Neural progenitor cell (in vitro differentiated cells): ENCODE data around the gene SNAPIN. TPM values are rescaled to one million over a fixed set of nuclear protein-coding genes. Genes with fewer than 3 reads are reported as not detected.

Experiments used
- DNase-seq: peaks from one replicate; pipeline ENCODE4 v3.0.0-alpha.2; 2016; ENCODE audit warnings: low spot score
- H2AFZ ChIP-seq: fragments of 200-600 bp; sonication (generic); replicated peaks from 2 replicates; pipeline ENCODE4 v1.6.1; 2016; ENCODE audit warnings: antibody characterized with exemption
- H3F3A ChIP-seq: fragments of 200-600 bp; sonication (generic); 2 replicates; pipeline ENCODE4 v1.6.1; 2016; ENCODE audit warnings: antibody characterized with exemption, low read depth
- H3K27ac ChIP-seq: fragments of 200-600 bp; sonication (generic); 2 replicates; pipeline ENCODE4 v1.5.1; 2016; ENCODE audit warnings: mild to moderate bottlenecking
- H3K27me3 ChIP-seq: fragments of 200-600 bp; sonication (generic); 2 replicates; pipeline ENCODE4 v1.6.1; 2016; ENCODE audit warnings: mild to moderate bottlenecking, moderate library complexity
- H3K36me3 ChIP-seq: fragments of 200-600 bp; sonication (generic); 2 replicates; pipeline ENCODE4 v1.5.1; 2016
- H3K4me1 ChIP-seq: fragments of 200-600 bp; sonication (generic); 2 replicates; pipeline ENCODE4 v1.6.1; 2016; ENCODE audit warnings: mixed run types
- H3K4me2 ChIP-seq: fragments of 200-600 bp; sonication (generic); 2 replicates; pipeline ENCODE4 v1.6.1; 2016
- H3K4me3 ChIP-seq: fragments of 200-600 bp; sonication (generic); 2 replicates; pipeline ENCODE4 v1.5.1; 2016
- H3K79me2 ChIP-seq: fragments of 200-600 bp; sonication (generic); 2 replicates; pipeline ENCODE4 v1.6.1; 2016; ENCODE audit warnings: low read depth
- H3K9ac ChIP-seq: fragments of 200-600 bp; sonication (generic); 2 replicates; pipeline ENCODE4 v1.6.1; 2016
- H3K9me3 ChIP-seq: fragments of 200-600 bp; sonication (generic); 2 replicates; pipeline ENCODE4 v1.5.1; 2016; ENCODE audit warnings: low read depth
- H4K20me1 ChIP-seq: fragments of 200-600 bp; sonication (generic); 2 replicates; pipeline ENCODE4 v1.6.1; 2016; ENCODE audit warnings: low read depth
- H3K27ac Mint-ChIP-seq: 3 replicates; pipeline ENCODE4 v1.8.0; 2021; ENCODE audit warnings: mixed read lengths
- H3K27me3 Mint-ChIP-seq: 2 replicates; pipeline ENCODE4 v1.8.0; 2022; ENCODE audit warnings: low read depth, mild to moderate bottlenecking, inconsistent platforms, moderate library complexity, mixed read lengths; ENCODE audit not compliant: insufficient read depth
- H3K36me3 Mint-ChIP-seq: 3 replicates; pipeline ENCODE4 v1.8.0; 2021; ENCODE audit warnings: mixed read lengths
- H3K4me1 Mint-ChIP-seq: 3 replicates; pipeline ENCODE4 v1.8.0; 2021; ENCODE audit warnings: mixed read lengths
- H3K4me3 Mint-ChIP-seq: 3 replicates; pipeline ENCODE4 v1.8.0; 2021; ENCODE audit warnings: mild to moderate bottlenecking, moderate library complexity, mixed read lengths
- H3K9me3 Mint-ChIP-seq: 3 replicates; pipeline ENCODE4 v1.8.0; 2020; ENCODE audit warnings: mixed read lengths
- CTCF ChIP-seq: fragments of 200-600 bp; sonication (generic); IDR thresholded peaks from 2 replicates; pipeline ENCODE4 v1.5.1; 2017; ENCODE audit warnings: antibody characterized with exemption, mild to moderate bottlenecking
- EZH2 ChIP-seq: fragments of 200-600 bp; sonication (generic); IDR thresholded peaks from 2 replicates; pipeline ENCODE4 v1.6.1; 2017; ENCODE audit warnings: antibody characterized with exemption, mild to moderate bottlenecking, moderate library complexity
- EZH2phosphoT487 ChIP-seq: fragments of 200-600 bp; sonication (generic); IDR thresholded peaks from 2 replicates; pipeline ENCODE4 v1.6.1; 2017; ENCODE audit warnings: antibody characterized with exemption
- microRNA-seq: library from miRNA; unstranded; fragments of <30 nt; microRNA quantifications from one replicate; pipeline ENCODE4, GENCODE V29; 2016
- small RNA-seq: library from RNA; depleted of rRNA; stranded (forward); fragments of <200 nt; gene quantifications from one replicate; pipeline ENCODE3, GENCODE V24; 2015
- total RNA-seq: library from RNA; depleted of rRNA; stranded (reverse); fragments of >200 nt; gene quantifications from 2 replicates; pipeline ENCODE4 v1.2.3, GENCODE V29; 2015; ENCODE audit warnings: low replicate concordance

SNAPIN gene
- total RNA-seq, 1 donor from 2014 or later = 52.4 TPM

GRCh38 chr1:153711026-153711425 lies 52.5 kb downstream of the SNAPIN start:
- H3K4me3 Mint-ChIP-seq = no peak overlapping the region
- H3K27me3 Mint-ChIP-seq = peaks cover 3% of the 10 kb centered on the region
- no peaks in the 10 kb centered on the region for H3K4me1 Mint-ChIP-seq
- H3K4me1 ChIP-seq = no peaks in the 10 kb centered on the region
- no peaks in the 10 kb centered on the region for H4K20me1 ChIP-seq
- H3K9me3 ChIP-seq = no peaks in the 10 kb centered on the region
- no peak overlapping the region for H3K4me2 ChIP-seq
- H3K27me3 ChIP-seq = no peaks in the 10 kb centered on the region
- no peak for TF ChIP-seq EZH2
- no peak for TF ChIP-seq EZH2phosphoT487
- no peak for TF ChIP-seq CTCF
- peaks cover 5% of the 10 kb centered on the region for H3F3A ChIP-seq
- H3K9me3 Mint-ChIP-seq = no peaks in the 10 kb centered on the region
- no peak overlapping the region for H3K27ac Mint-ChIP-seq
- no peaks in the 10 kb centered on the region for H3K36me3 Mint-ChIP-seq
- H3K36me3 ChIP-seq = no peaks in the 10 kb centered on the region
- no peak for DNase-seq
- H3K79me2 ChIP-seq = no peaks in the 10 kb centered on the region
- peak overlapping the region; percentile 57 for H2AFZ ChIP-seq
- H3K9ac ChIP-seq = no peak overlapping the region
- no peak overlapping the region for H3K4me3 ChIP-seq
- H3K27ac ChIP-seq = no peak overlapping the region

Small RNA genes lying within 50 kb of the gene (microRNA-seq; reads per million reads assigned to microRNA genes)
- gene MIR8083 = not detected

Small RNA genes lying within 50 kb of the gene (small RNA-seq; reads per million reads assigned to genes)
- not detected for gene MIR8083
- gene RN7SL372P = not detected

Other genes starting within 250 kb of the SNAPIN start
- gene S100A7A, start 242.2 kb upstream of the SNAPIN start, total RNA-seq = not detected in 2 replicates
- not detected in 2 replicates for gene S100A7, start 198.1 kb upstream of the SNAPIN start, total RNA-seq
- gene S100A6, start 122.7 kb upstream of the SNAPIN start, total RNA-seq = 0.34 TPM in 1 of 2 replicates, not detected in the other
- not detected in 2 replicates for gene S100A5, start 117.8 kb upstream of the SNAPIN start, total RNA-seq
- 22.4 and 34.3 TPM in 2 replicates for gene S100A4, start 112.9 kb upstream of the SNAPIN start, total RNA-seq
- gene S100A3, start 109.4 kb upstream of the SNAPIN start, total RNA-seq = not detected in 2 replicates
- gene S100A2, start 92.9 kb upstream of the SNAPIN start, total RNA-seq = not detected in 2 replicates
- 12.4 and 13.1 TPM in 2 replicates for gene S100A16, start 45.6 kb upstream of the SNAPIN start, total RNA-seq
- not detected in 2 replicates for gene S100A14, start 42.4 kb upstream of the SNAPIN start, total RNA-seq
- 78.9 and 87.4 TPM in 2 replicates for gene S100A13, start 31.2 kb upstream of the SNAPIN start, total RNA-seq
- gene S100A1, start 30.3 kb upstream of the SNAPIN start, total RNA-seq = 0.74 TPM in 1 of 2 replicates, not detected in the other
- 96.1 and 104 TPM in 2 replicates for gene CHTOP, start 24.6 kb upstream of the SNAPIN start, total RNA-seq
- 474 and 475 TPM in 2 replicates for gene ILF2, start 12.3 kb downstream of the SNAPIN start, total RNA-seq
- gene NPR1, start 20.0 kb downstream of the SNAPIN start, total RNA-seq = 0.19 and 0.84 TPM in 2 replicates
- 45.1 and 58.8 TPM in 2 replicates for gene INTS3, start 69.3 kb downstream of the SNAPIN start, total RNA-seq
- 8.2 and 10.1 TPM in 2 replicates for gene SLC27A3, start 116.7 kb downstream of the SNAPIN start, total RNA-seq